BJ (cell line): ENCODE data around the gene HSD17B10. TPM values are rescaled to one million over a fixed set of nuclear protein-coding genes. Genes with fewer than 3 reads are reported as not detected.

Experiments
- CTCF ChIA-PET: fragments of 350-600 bp; formaldehyde crosslinking; extraction: SDS; loops from one replicate; lab custom pipeline; 2021; ENCODE audit warnings: antibody characterized with exemption, inconsistent platforms; lab: Yijun Ruan, JAX
- POLR2A ChIA-PET: fragments of 300-600 bp; sonication (Branson Sonifier 250); formaldehyde crosslinking; extraction: SDS; loops from one replicate; lab custom pipeline; 2021; ENCODE audit warnings: antibody characterized with exemption; lab: Charles Lee
- DNase-seq: peaks from one replicate; pipeline ENCODE4 v3.0.0-alpha.2; 2011; ENCODE audit warnings: low read depth
- H3K27me3 ChIP-seq: 2 replicates; pipeline ENCODE4 v1.6.0; 2011; ENCODE audit warnings: low read length; ENCODE audit not compliant: control insufficient read depth, insufficient read depth
- H3K36me3 ChIP-seq: 2 replicates; pipeline ENCODE4 v1.5.1; 2011; ENCODE audit warnings: low read length; ENCODE audit not compliant: control insufficient read depth, insufficient read depth
- H3K4me3 ChIP-seq: 2 replicates; pipeline ENCODE4 v1.5.1; 2011; ENCODE audit warnings: low read depth, mild to moderate bottlenecking, control low read depth, low read length
- polyA minus RNA-seq: library from RNA; depleted of rRNA, polyadenylated mRNA; stranded (reverse); fragments of >200 nt; gene quantifications from 2 replicates; pipeline ENCODE4 v1.2.3, GENCODE V29; 2011; rRNA and poly(A)+ RNA removed
- polyA plus RNA-seq: library from polyadenylated mRNA; depleted of rRNA; stranded (reverse); fragments of >200 nt; gene quantifications from 2 replicates; pipeline ENCODE4 v1.2.3, GENCODE V29; 2011; rRNA removed
- TF ChIP-seq, protein P1 (sequence below): IDR thresholded peaks from 2 replicates; pipeline ENCODE4 v1.5.1; 2011; ENCODE audit warnings: low read depth, mild to moderate bottlenecking, control low read depth, inconsistent platforms, low read length, moderate library complexity; ENCODE audit not compliant: insufficient read depth

The HSD17B10 gene
- 112 and 156 TPM in 2 replicates for polyA plus RNA-seq
- 40.7 and 63.7 TPM in 2 replicates for polyA minus RNA-seq

- POLR2A ChIA-PET, result no interaction called here
- Histone ChIP-seq H3K27me3 (no peaks in the 10 kb centered on the region), H3K36me3 (peaks cover 13% of the 10 kb centered on the region), H3K4me3 (peak within 1 kb of the TSS; percentile 72)
- DNase-seq, result no peak
- CTCF ChIA-PET, result interaction anchor here (0.6 to 3.3 kb wide), 2 partner anchors 121 to 172 kb away, joined by 4 to 17 read pairs; no protein-coding TSS in a partner anchor
- TF ChIP-seq, protein P1, sequence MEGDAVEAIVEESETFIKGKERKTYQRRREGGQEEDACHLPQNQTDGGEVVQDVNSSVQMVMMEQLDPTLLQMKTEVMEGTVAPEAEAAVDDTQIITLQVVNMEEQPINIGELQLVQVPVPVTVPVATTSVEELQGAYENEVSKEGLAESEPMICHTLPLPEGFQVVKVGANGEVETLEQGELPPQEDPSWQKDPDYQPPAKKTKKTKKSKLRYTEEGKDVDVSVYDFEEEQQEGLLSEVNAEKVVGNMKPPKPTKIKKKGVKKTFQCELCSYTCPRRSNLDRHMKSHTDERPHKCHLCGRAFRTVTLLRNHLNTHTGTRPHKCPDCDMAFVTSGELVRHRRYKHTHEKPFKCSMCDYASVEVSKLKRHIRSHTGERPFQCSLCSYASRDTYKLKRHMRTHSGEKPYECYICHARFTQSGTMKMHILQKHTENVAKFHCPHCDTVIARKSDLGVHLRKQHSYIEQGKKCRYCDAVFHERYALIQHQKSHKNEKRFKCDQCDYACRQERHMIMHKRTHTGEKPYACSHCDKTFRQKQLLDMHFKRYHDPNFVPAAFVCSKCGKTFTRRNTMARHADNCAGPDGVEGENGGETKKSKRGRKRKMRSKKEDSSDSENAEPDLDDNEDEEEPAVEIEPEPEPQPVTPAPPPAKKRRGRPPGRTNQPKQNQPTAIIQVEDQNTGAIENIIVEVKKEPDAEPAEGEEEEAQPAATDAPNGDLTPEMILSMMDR, result no peak
These were observed at the start of gene HSD17B10 for GRCh38 chrX:53433651-53434639. TSS of gene HSD17B10 (minus strand) at chrX:53434370. CDS start at chrX:53434345, 25 bp downstream.

DNA sequence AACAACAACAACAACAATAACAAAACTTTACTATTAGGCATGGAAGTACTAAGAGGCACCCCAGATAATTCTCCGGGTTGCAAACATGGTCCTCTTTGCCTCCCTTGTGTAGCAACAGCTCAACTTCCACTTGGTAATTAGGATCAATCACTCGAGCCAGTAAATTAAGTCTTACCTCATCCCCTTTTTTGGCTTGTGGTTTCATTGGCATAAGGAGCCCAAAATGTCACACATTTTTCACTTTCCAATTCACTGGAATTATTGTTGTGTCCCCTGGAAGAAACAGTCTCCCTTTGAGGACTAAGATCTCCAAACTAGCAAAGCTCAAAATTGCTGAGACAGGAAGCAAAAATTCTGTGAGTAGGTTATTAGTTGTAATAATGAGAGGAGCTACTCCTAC is 49.2 kb upstream of the HSD17B10 start:
- POLR2A ChIA-PET, result no interaction called here
- CTCF ChIA-PET, result interaction anchor here (1.2 to 3.4 kb wide), 2 partner anchors 166 to 170 kb away, joined by 6 to 21 read pairs; no protein-coding TSS in a partner anchor
- DNase-seq, result no peak

DNA sequence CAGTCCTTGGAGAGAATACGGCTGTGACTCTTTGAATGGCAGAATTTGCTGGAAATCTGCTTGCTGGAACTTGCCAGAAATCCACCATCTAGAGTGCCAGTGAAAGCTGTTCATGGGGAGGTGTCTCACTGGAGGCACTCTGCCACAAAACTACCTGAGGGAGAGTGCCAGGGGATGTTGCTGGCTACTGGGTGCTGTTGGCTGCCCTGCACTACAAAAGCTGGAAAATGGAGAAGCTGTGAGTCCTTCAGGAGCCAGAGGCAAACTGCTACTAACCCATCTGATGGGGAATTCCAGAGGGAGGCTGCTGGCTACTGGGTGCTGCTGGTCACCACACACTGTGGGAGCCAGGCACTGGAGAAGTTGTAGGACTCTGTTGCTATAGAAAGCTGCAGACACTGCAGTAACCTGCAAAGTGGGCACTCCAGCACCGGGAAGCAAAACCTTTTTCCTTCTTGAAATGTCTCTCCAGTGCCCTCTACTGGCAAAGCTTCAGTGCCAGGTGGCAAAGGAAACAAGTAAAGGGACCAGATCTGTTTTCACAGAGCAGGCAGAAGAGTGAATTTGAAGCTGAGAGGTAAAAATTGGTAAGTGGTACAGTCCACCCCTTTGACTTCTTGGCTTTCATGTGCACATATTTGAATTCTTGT is 47.8 kb upstream of the HSD17B10 start:
- TF ChIP-seq, protein P1, result peak; percentile 78
- no peak for DNase-seq
- Histone ChIP-seq H3K36me3 (no peaks in the 10 kb centered on the region), H3K27me3 (no peaks in the 10 kb centered on the region), H3K4me3 (no peak overlapping the region)
- CTCF ChIA-PET, result interaction anchor here (0.6 to 3.4 kb wide), 25 partner anchors 8 to 250 kb away, joined by 3 to 30 read pairs (median 4); partner anchors contain the start of genes RIBC1 and SMC1A
- POLR2A ChIA-PET, result no interaction called here

More for the DNA sequence above, 49.2 kb upstream of the HSD17B10 start:
- no peaks in the 10 kb centered on the region for H3K36me3 ChIP-seq
- H3K27me3 ChIP-seq, result no peaks in the 10 kb centered on the region
- H3K4me3 ChIP-seq, result no peak overlapping the region
- TF ChIP-seq, protein P1, result no peak

DNA sequence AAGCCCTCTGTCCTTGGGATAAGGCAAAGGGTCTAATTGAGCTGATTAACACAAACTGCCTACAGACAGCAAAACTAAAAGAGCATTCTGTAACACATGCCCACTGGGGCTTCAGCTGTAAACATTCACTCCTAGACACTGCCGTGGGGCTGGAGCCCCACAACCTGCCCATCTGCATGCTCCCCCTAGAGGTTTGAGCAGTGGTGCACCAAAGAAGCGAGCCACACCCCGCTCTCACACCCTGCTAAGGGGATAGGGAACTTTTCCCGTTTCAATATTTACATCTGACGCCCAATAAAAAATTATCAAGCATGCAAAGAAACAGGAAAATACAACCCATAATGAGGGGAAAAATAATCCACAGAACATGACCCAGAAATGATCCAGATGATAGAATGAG is 46.9 kb upstream of the HSD17B10 start:
- CTCF ChIA-PET, result interaction anchor here (0.9 to 3.4 kb wide), 14 partner anchors 9 to 249 kb away, joined by 3 to 30 read pairs (median 5); partner anchors contain the start of genes RIBC1 and SMC1A
- no peak for DNase-seq
- POLR2A ChIA-PET, result no interaction called here

More for the DNA sequence above, 46.9 kb upstream of the HSD17B10 start:
- H3K36me3 ChIP-seq, result no peaks in the 10 kb centered on the region
- TF ChIP-seq, protein P1, result peak; percentile 50
- no peaks in the 10 kb centered on the region for H3K27me3 ChIP-seq
- no peak overlapping the region for H3K4me3 ChIP-seq
